ENCODE data around the gene NFIB. TPM values are rescaled to one million over a fixed set of nuclear protein-coding genes. Genes with fewer than 3 reads are reported as not detected.
A peak's percentile ranks its signal among the peaks of the same experiment; 100 is the strongest.

The NFIB gene
- total and polyA plus RNA-seq, 2 experiments from 2014 or later, result 15.2 to 27.3 TPM

DNA sequence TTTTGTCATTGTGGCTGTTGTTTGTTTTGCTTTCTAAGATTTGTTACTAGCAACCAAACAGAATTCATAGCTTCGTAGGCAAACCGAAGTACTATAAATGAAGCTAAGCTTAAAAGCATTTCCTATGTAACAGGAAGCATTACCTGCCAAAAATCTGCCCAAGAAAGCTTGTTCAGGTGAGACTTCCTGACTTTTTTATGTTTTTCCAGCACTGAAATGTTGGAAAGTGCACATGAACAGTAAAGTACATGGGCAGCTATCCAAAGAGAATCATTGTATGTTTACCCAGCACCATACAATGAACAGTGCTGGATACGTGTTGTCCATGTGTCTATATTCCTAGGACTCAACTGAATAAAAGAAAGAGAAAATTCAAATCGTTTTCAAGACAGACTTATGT, 247.1 kb downstream of the NFIB start:
- Histone ChIP-seq H3K4me1 (ENCODE audit: insufficient read depth) (no peaks in the 10 kb centered on the region), H3K4me3 (no peak overlapping the region), H2AFZ (no peak overlapping the region), H3K27ac (no peak overlapping the region), H3K4me2 (no peak overlapping the region), H3K9me2 (replicated peaks; ENCODE audit: insufficient read depth) (no peaks in the 10 kb centered on the region), H4K20me1 (ENCODE audit: insufficient read depth, poor library complexity, severe bottlenecking) (no peaks in the 10 kb centered on the region), H3K9me3 (ENCODE audit: low read depth) (no peaks in the 10 kb centered on the region), H3K36me3 (replicated peaks; ENCODE audit: insufficient read depth, low read depth) (no peaks in the 10 kb centered on the region), H3K79me2 (no peaks in the 10 kb centered on the region), H3K27me3 (no peaks in the 10 kb centered on the region)
- DNase-seq (ENCODE audit: low spot score), result no peak
- TF ChIP-seq EZH2 (IDR thresholded peaks at IDR 0.05; ENCODE audit: borderline replicate concordance) (no peak), CTCF (IDR thresholded peaks at IDR 0.05; ENCODE audit: poor library complexity) (no peak), EZH2phosphoT487 (IDR thresholded peaks at IDR 0.05; ENCODE audit: low read depth, severe bottlenecking, unreplicated experiment) (no peak)
- 71% methylated on average over 4 of the region's 4 CpGs for WGBS (ENCODE audit: low lambda C conversion rate, missing lambda C conversion rate)

GRCh38 chr9:14066032-14066431, 247.9 kb downstream of the NFIB start:
- 92% methylated on average over 4 of the region's 4 CpGs for WGBS (ENCODE audit: low lambda C conversion rate, missing lambda C conversion rate)
- no peak for DNase-seq (ENCODE audit: low spot score)
- H3K9me2 ChIP-seq (replicated peaks; ENCODE audit: insufficient read depth), result no peaks in the 10 kb centered on the region

GRCh38 chr9:14064940-14065339, 249.0 kb downstream of the NFIB start:
- 96% methylated on average over 2 of the region's 2 CpGs for WGBS (ENCODE audit: low lambda C conversion rate, missing lambda C conversion rate)
- Histone ChIP-seq H3K4me2 (no peak overlapping the region), H3K27ac (no peak overlapping the region), H3K79me2 (no peaks in the 10 kb centered on the region), H3K4me3 (no peak overlapping the region), H2AFZ (no peak overlapping the region), H3K9me3 (ENCODE audit: low read depth) (no peaks in the 10 kb centered on the region), H4K20me1 (ENCODE audit: insufficient read depth, poor library complexity, severe bottlenecking) (no peaks in the 10 kb centered on the region), H3K36me3 (replicated peaks; ENCODE audit: insufficient read depth, low read depth) (no peaks in the 10 kb centered on the region), H3K4me1 (ENCODE audit: insufficient read depth) (no peaks in the 10 kb centered on the region), H3K9me2 (replicated peaks; ENCODE audit: insufficient read depth) (no peaks in the 10 kb centered on the region), H3K27me3 (no peaks in the 10 kb centered on the region)
- TF ChIP-seq EZH2 (IDR thresholded peaks at IDR 0.05; ENCODE audit: borderline replicate concordance), result no peak
- no peak for TF ChIP-seq CTCF (IDR thresholded peaks at IDR 0.05; ENCODE audit: poor library complexity)
- no peak for TF ChIP-seq EZH2phosphoT487 (IDR thresholded peaks at IDR 0.05; ENCODE audit: low read depth, severe bottlenecking, unreplicated experiment)
- no peak for DNase-seq (ENCODE audit: low spot score)

More at GRCh38 chr9:14066032-14066431, 247.9 kb downstream of the NFIB start:
- Histone ChIP-seq H3K4me3 (no peak overlapping the region), H3K36me3 (replicated peaks; ENCODE audit: insufficient read depth, low read depth) (no peaks in the 10 kb centered on the region), H2AFZ (no peak overlapping the region), H3K4me1 (ENCODE audit: insufficient read depth) (no peaks in the 10 kb centered on the region), H4K20me1 (ENCODE audit: insufficient read depth, poor library complexity, severe bottlenecking) (no peaks in the 10 kb centered on the region), H3K9me3 (ENCODE audit: low read depth) (no peaks in the 10 kb centered on the region), H3K4me2 (no peak overlapping the region), H3K27me3 (no peaks in the 10 kb centered on the region), H3K79me2 (no peaks in the 10 kb centered on the region), H3K27ac (no peak overlapping the region)
- TF ChIP-seq EZH2phosphoT487 (IDR thresholded peaks at IDR 0.05; ENCODE audit: low read depth, severe bottlenecking, unreplicated experiment) (no peak), EZH2 (IDR thresholded peaks at IDR 0.05; ENCODE audit: borderline replicate concordance) (no peak), CTCF (IDR thresholded peaks at IDR 0.05; ENCODE audit: poor library complexity) (no peak)

GRCh38 chr9:14063756-14064155, 250.2 kb downstream of the NFIB start:
- peak overlapping the region; percentile 10 for H3K27ac ChIP-seq
- H3K79me2 ChIP-seq, result no peaks in the 10 kb centered on the region
- 75% methylated on average over 1 of the region's 1 CpG for WGBS (ENCODE audit: low lambda C conversion rate, missing lambda C conversion rate)
- no peak for DNase-seq (ENCODE audit: low spot score)
- no peaks in the 10 kb centered on the region for H4K20me1 ChIP-seq (ENCODE audit: insufficient read depth, poor library complexity, severe bottlenecking)
- H3K4me1 ChIP-seq (ENCODE audit: insufficient read depth), result no peaks in the 10 kb centered on the region
- no peak overlapping the region for H3K4me3 ChIP-seq
- no peaks in the 10 kb centered on the region for H3K9me2 ChIP-seq (replicated peaks; ENCODE audit: insufficient read depth)
- H3K36me3 ChIP-seq (replicated peaks; ENCODE audit: insufficient read depth, low read depth), result no peaks in the 10 kb centered on the region
- no peak overlapping the region for H2AFZ ChIP-seq
- TF ChIP-seq EZH2 (IDR thresholded peaks at IDR 0.05; ENCODE audit: borderline replicate concordance) (no peak), EZH2phosphoT487 (IDR thresholded peaks at IDR 0.05; ENCODE audit: low read depth, severe bottlenecking, unreplicated experiment) (no peak), CTCF (IDR thresholded peaks at IDR 0.05; ENCODE audit: poor library complexity) (no peak)
- H3K27me3 ChIP-seq, result no peaks in the 10 kb centered on the region
- H3K9me3 ChIP-seq (ENCODE audit: low read depth), result no peaks in the 10 kb centered on the region
- no peak overlapping the region for H3K4me2 ChIP-seq

Measured in hepatocyte (in vitro differentiated cells).